T-helper 17 cell (primary cell): ENCODE measurements around the gene CXCL1. TPM values are rescaled to one million over a fixed set of nuclear protein-coding genes. Genes with fewer than 3 reads are reported as not detected.
"Not testable (repeated sequence)": the region's sequence is repeated elsewhere in the genome, so short reads cannot be mapped to it uniquely, and the experiment has no call there.

Source experiments
- ATAC-seq: fragments of 150-1000 bp; cut with Tn5 transposase; 2 replicates; pipeline ENCODE4 v1.10.0; 2021; ENCODE audit warnings: mild to moderate bottlenecking, moderate library complexity
- DNase-seq, 3 donors: peaks; one replicate each; pipeline versions ENCODE4 v3.0.0 to v3.0.0-alpha.2; 2020 to 2021
- H3K9me3 ChIP-seq: one replicate; pipeline ENCODE4 v1.7.0; 2013; ENCODE audit warnings: low read length, mild to moderate bottlenecking; ENCODE audit not compliant: control insufficient read depth, poor library complexity, severe bottlenecking
- H3K27ac Mint-ChIP-seq: one replicate; pipeline ENCODE4 v1.8.0; 2022; ENCODE audit warnings: mild to moderate bottlenecking, moderate library complexity, mixed read lengths
- H3K27me3 Mint-ChIP-seq: one replicate; pipeline ENCODE4 v1.8.0; 2022; ENCODE audit warnings: mixed read lengths
- H3K36me3 Mint-ChIP-seq: one replicate; pipeline ENCODE4 v1.8.0; 2022; ENCODE audit warnings: low read depth, mixed read lengths
- H3K4me1 Mint-ChIP-seq: one replicate; pipeline ENCODE4 v1.8.0; 2022; ENCODE audit warnings: mild to moderate bottlenecking, mixed read lengths
- H3K4me3 Mint-ChIP-seq: one replicate; pipeline ENCODE4 v1.8.0; 2022; ENCODE audit warnings: mild to moderate bottlenecking, moderate library complexity, mixed read lengths
- total RNA-seq, 4 donors: library from RNA in 2 of 4; stranded (reverse) in 2 of 4; gene quantifications; one replicate each; pipeline ENCODE4 v1.2.3 and lab custom pipeline; 2022 to 2026

CXCL1 gene
- total RNA-seq, 2 donors from 2014 or later, result 0.31 TPM; not detected in 1

- not testable (repeated sequence) for DNase-seq, H3K4me3 Mint-ChIP-seq, H3K27me3 Mint-ChIP-seq, H3K36me3 Mint-ChIP-seq, H3K27ac Mint-ChIP-seq, H3K9me3 ChIP-seq, H3K4me1 Mint-ChIP-seq, ATAC-seq
These were observed 30.1 kb downstream of the CXCL1 start for GRCh38 chr4:73899338-73899737.

- no peaks in the 10 kb centered on the region for H3K27me3 Mint-ChIP-seq
- no peak overlapping the region for H3K4me3 Mint-ChIP-seq
- no peaks in the 10 kb centered on the region for H3K4me1 Mint-ChIP-seq
- no peak overlapping the region for H3K27ac Mint-ChIP-seq
- no peaks in the 10 kb centered on the region for H3K36me3 Mint-ChIP-seq
- no peaks in the 10 kb centered on the region for H3K9me3 ChIP-seq
- ATAC-seq, result no peak
- no peak for DNase-seq
These were observed 31.8 kb downstream of the CXCL1 start for GRCh38 chr4:73901031-73901430.

- Mint-ChIP-seq H3K27me3 (no peaks in the 10 kb centered on the region), H3K36me3 (no peaks in the 10 kb centered on the region), H3K4me1 (no peaks in the 10 kb centered on the region), H3K4me3 (no peak overlapping the region), H3K27ac (no peak overlapping the region)
- DNase-seq (no peak), ATAC-seq (no peak)
- no peaks in the 10 kb centered on the region for H3K9me3 ChIP-seq
These were observed 32.9 kb downstream of the CXCL1 start for GRCh38 chr4:73902038-73902637.

- H3K27ac Mint-ChIP-seq, result no peak overlapping the region
- H3K4me3 Mint-ChIP-seq, result no peak overlapping the region
- DNase-seq (no peak), ATAC-seq (no peak)
- no peaks in the 10 kb centered on the region for H3K9me3 ChIP-seq
- H3K36me3 Mint-ChIP-seq, result no peaks in the 10 kb centered on the region
- no peaks in the 10 kb centered on the region for H3K4me1 Mint-ChIP-seq
- no peaks in the 10 kb centered on the region for H3K27me3 Mint-ChIP-seq
These were observed 33.8 kb downstream of the CXCL1 start for GRCh38 chr4:73902817-73903547.

GRCh38 chr4:73904491-73904890 is 35.3 kb downstream of the CXCL1 start:
- H3K27ac Mint-ChIP-seq, result no peak overlapping the region
- DNase-seq, result no peak
- H3K4me1 Mint-ChIP-seq, result no peaks in the 10 kb centered on the region
- no peak for ATAC-seq
- no peaks in the 10 kb centered on the region for H3K9me3 ChIP-seq
- no peaks in the 10 kb centered on the region for H3K36me3 Mint-ChIP-seq
- H3K4me3 Mint-ChIP-seq, result no peak overlapping the region
- no peaks in the 10 kb centered on the region for H3K27me3 Mint-ChIP-seq

- no peak for ATAC-seq
- Mint-ChIP-seq H3K27ac (no peak overlapping the region), H3K4me1 (no peaks in the 10 kb centered on the region), H3K27me3 (no peaks in the 10 kb centered on the region), H3K36me3 (no peaks in the 10 kb centered on the region), H3K4me3 (no peak overlapping the region)
- H3K9me3 ChIP-seq, result no peaks in the 10 kb centered on the region
- no peak for DNase-seq
These were observed 39.8 kb downstream of the CXCL1 start for GRCh38 chr4:73908965-73909364.

GRCh38 chr4:73911746-73912145 is 42.6 kb downstream of the CXCL1 start:
- ATAC-seq (no peak), DNase-seq (no peak)
- H3K36me3 Mint-ChIP-seq, result no peaks in the 10 kb centered on the region
- H3K4me1 Mint-ChIP-seq, result no peaks in the 10 kb centered on the region
- no peaks in the 10 kb centered on the region for H3K9me3 ChIP-seq
- H3K27ac Mint-ChIP-seq, result no peak overlapping the region
- no peaks in the 10 kb centered on the region for H3K27me3 Mint-ChIP-seq
- H3K4me3 Mint-ChIP-seq, result no peak overlapping the region

GRCh38 chr4:73912191-73912590 is 43.0 kb downstream of the CXCL1 start:
- ATAC-seq (no peak), DNase-seq (no peak)
- no peaks in the 10 kb centered on the region for H3K27me3 Mint-ChIP-seq
- H3K4me1 Mint-ChIP-seq, result no peaks in the 10 kb centered on the region
- H3K27ac Mint-ChIP-seq, result no peak overlapping the region
- H3K9me3 ChIP-seq, result no peaks in the 10 kb centered on the region
- no peak overlapping the region for H3K4me3 Mint-ChIP-seq
- H3K36me3 Mint-ChIP-seq, result no peaks in the 10 kb centered on the region

GRCh38 chr4:73914071-73914470 is 44.9 kb downstream of the CXCL1 start:
- Mint-ChIP-seq H3K36me3 (no peaks in the 10 kb centered on the region), H3K4me3 (no peak overlapping the region), H3K27me3 (no peaks in the 10 kb centered on the region), H3K27ac (no peak overlapping the region), H3K4me1 (no peaks in the 10 kb centered on the region)
- H3K9me3 ChIP-seq, result no peaks in the 10 kb centered on the region
- no peak for DNase-seq
- no peak for ATAC-seq

- no peak for DNase-seq
- Mint-ChIP-seq H3K27ac (no peak overlapping the region), H3K36me3 (no peaks in the 10 kb centered on the region), H3K4me1 (no peaks in the 10 kb centered on the region), H3K27me3 (no peaks in the 10 kb centered on the region), H3K4me3 (no peak overlapping the region)
- H3K9me3 ChIP-seq, result no peaks in the 10 kb centered on the region
- no peak for ATAC-seq
These were observed 47.2 kb downstream of the CXCL1 start for GRCh38 chr4:73916172-73916925.

- H3K36me3 Mint-ChIP-seq, result no peaks in the 10 kb centered on the region
- no peak overlapping the region for H3K4me3 Mint-ChIP-seq
- H3K27me3 Mint-ChIP-seq, result no peaks in the 10 kb centered on the region
- DNase-seq (no peak), ATAC-seq (no peak)
- no peaks in the 10 kb centered on the region for H3K9me3 ChIP-seq
- H3K27ac Mint-ChIP-seq, result no peak overlapping the region
- H3K4me1 Mint-ChIP-seq, result no peaks in the 10 kb centered on the region
These were observed 47.9 kb downstream of the CXCL1 start for GRCh38 chr4:73917081-73917501.

- H3K9me3 ChIP-seq, result no peaks in the 10 kb centered on the region
- Mint-ChIP-seq H3K4me3 (no peak overlapping the region), H3K27me3 (no peaks in the 10 kb centered on the region), H3K36me3 (no peaks in the 10 kb centered on the region), H3K27ac (no peak overlapping the region), H3K4me1 (no peaks in the 10 kb centered on the region)
- DNase-seq (no peak), ATAC-seq (no peak)
These were observed 48.9 kb downstream of the CXCL1 start for GRCh38 chr4:73918058-73918457.

GRCh38 chr4:73919691-73920090 is 50.5 kb downstream of the CXCL1 start:
- H3K4me3 Mint-ChIP-seq, result no peak overlapping the region
- DNase-seq (no peak), ATAC-seq (no peak)
- no peaks in the 10 kb centered on the region for H3K4me1 Mint-ChIP-seq
- no peaks in the 10 kb centered on the region for H3K9me3 ChIP-seq
- H3K27me3 Mint-ChIP-seq, result no peaks in the 10 kb centered on the region
- no peaks in the 10 kb centered on the region for H3K36me3 Mint-ChIP-seq
- no peak overlapping the region for H3K27ac Mint-ChIP-seq
